GM20431 (cell line): ENCODE results near the gene STIMATE.

Experiments
- in situ Hi-C: fragments of 300-500 bp; cut with MseI, MboI; formaldehyde crosslinking; loops from one replicate; pipeline ENCODE4 v1.15.0; 2020; ENCODE audit warnings: low sequenced_read_pairs; ENCODE audit not compliant: unreplicated experiment

The STIMATE gene

GRCh38 chr3:52798376-52798977 is 98.9 kb downstream of the STIMATE start:
- in situ Hi-C loops: no loop called here

GRCh38 chr3:52796411-52796810 is 100.9 kb downstream of the STIMATE start:
- in situ Hi-C loops: no loop called here

GRCh38 chr3:52795298-52795900 is 101.9 kb downstream of the STIMATE start:
- in situ Hi-C loops: no loop called here

- in situ Hi-C loops: no loop called here
Measured at GRCh38 chr3:52794612-52795099, 102.7 kb downstream of the STIMATE start, which contains the start of gene ITIH3. Gene ITIH3 (plus strand): TSS chr3:52794796. CDS start chr3:52794804, 8 bp downstream.

GRCh38 chr3:52793702-52794611 is 103.4 kb downstream of the STIMATE start:
- in situ Hi-C loops: no loop called here

GRCh38 chr3:52792961-52793695 is 104.2 kb downstream of the STIMATE start:
- in situ Hi-C loops: no loop called here

- in situ Hi-C loops: no loop called here
Measured at GRCh38 chr3:52792413-52792812, 104.9 kb downstream of the STIMATE start.

GRCh38 chr3:52791928-52792327 is 105.4 kb downstream of the STIMATE start:
- in situ Hi-C loops: no loop called here

- in situ Hi-C loops: no loop called here
Measured at GRCh38 chr3:52791366-52791765, 106.0 kb downstream of the STIMATE start.

GRCh38 chr3:52790741-52791140 is 106.6 kb downstream of the STIMATE start:
- in situ Hi-C loops: no loop called here

- in situ Hi-C loops: no loop called here
Measured at GRCh38 chr3:52790337-52790736, 107.0 kb downstream of the STIMATE start.

- in situ Hi-C loops: no loop called here
Measured at GRCh38 chr3:52789746-52790040, 107.7 kb downstream of the STIMATE start.

GRCh38 chr3:52788890-52789745 is 108.2 kb downstream of the STIMATE start:
- in situ Hi-C loops: no loop called here

GRCh38 chr3:52787672-52788625 is 109.4 kb downstream of the STIMATE start:
- in situ Hi-C loops: no loop called here

GRCh38 chr3:52787246-52787645 is 110.1 kb downstream of the STIMATE start:
- in situ Hi-C loops: no loop called here
